DND-41 (cell line): ENCODE data around the gene LY6G6F.

Experiments used
- ATAC-seq: fragments of 200-7000 bp; cut with Tn5 transposase; 3 replicates; pipeline ENCODE4 v1.9.1; 2021; ENCODE audit warnings: low read depth; ENCODE audit not compliant: insufficient read depth
- DNase-seq: peaks from one replicate; pipeline ENCODE4 v3.0.0-alpha.2; 2020
- H2AFZ ChIP-seq: 2 replicates; pipeline ENCODE4 v1.6.0; 2012; ENCODE audit warnings: low read depth, low read length
- H3K27ac ChIP-seq: 2 replicates; pipeline ENCODE4 v1.5.1; 2012; ENCODE audit warnings: low read length, inconsistent platforms
- H3K27me3 ChIP-seq: fragments of 200-600 bp; sonication (generic); 2 replicates; pipeline ENCODE4 v1.6.0; 2012; ENCODE audit warnings: low read length, mild to moderate bottlenecking, inconsistent platforms; ENCODE audit not compliant: insufficient read depth, poor library complexity
- H3K36me3 ChIP-seq: 2 replicates; pipeline ENCODE4 v1.5.1; 2012; ENCODE audit warnings: low read length, inconsistent platforms; ENCODE audit not compliant: insufficient read depth
- H3K4me1 ChIP-seq: 2 replicates; pipeline ENCODE4 v1.5.1; 2012; ENCODE audit warnings: mild to moderate bottlenecking, low read length; ENCODE audit not compliant: insufficient read depth
- H3K4me2 ChIP-seq: 2 replicates; pipeline ENCODE4 v1.6.0; 2012; ENCODE audit warnings: mild to moderate bottlenecking, moderate library complexity, low read length, inconsistent platforms; ENCODE audit not compliant: insufficient read depth
- H3K4me3 ChIP-seq, 2 experiments: fragments of 200-600 bp in 1 of 2; shearing (Covaris generic) in 1 of 2; 2 replicates each; pipeline ENCODE4 v1.5.1; 2012 to 2016; ENCODE audit warnings: inconsistent platforms in 2 of 2, low read length in 2 of 2, mild to moderate bottlenecking in 2 of 2, low read depth in 1 of 2, moderate library complexity in 1 of 2
- H3K79me2 ChIP-seq: 2 replicates; pipeline ENCODE4 v1.6.0; 2012; ENCODE audit warnings: low read length, inconsistent platforms; ENCODE audit not compliant: insufficient read depth
- H3K9ac ChIP-seq: 2 replicates; pipeline ENCODE4 v1.6.0; 2012; ENCODE audit warnings: low read depth, mild to moderate bottlenecking, inconsistent platforms, low read length, moderate library complexity
- H3K9me3 ChIP-seq: 2 replicates; pipeline ENCODE4 v1.5.1; 2012; ENCODE audit warnings: low read length, moderate library complexity, mild to moderate bottlenecking, inconsistent platforms; ENCODE audit not compliant: insufficient read depth, severe bottlenecking
- H4K20me1 ChIP-seq: 2 replicates; pipeline ENCODE4 v1.6.0; 2012; ENCODE audit warnings: low read length; ENCODE audit not compliant: insufficient read depth
- CTCF ChIP-seq: IDR thresholded peaks from 2 replicates; pipeline ENCODE4 v1.5.1; 2012; ENCODE audit warnings: borderline replicate concordance, low read length, moderate library complexity, mild to moderate bottlenecking; ENCODE audit not compliant: poor library complexity, severe bottlenecking; ENCODE audit errors: extremely low read depth
- EZH2 ChIP-seq: IDR thresholded peaks from 3 replicates; pipeline ENCODE4 v1.6.1; 2012; ENCODE audit warnings: borderline replicate concordance, low read depth, mild to moderate bottlenecking, moderate library complexity, low read length, inconsistent platforms; ENCODE audit not compliant: severe bottlenecking

The LY6G6F gene

GRCh38 chr6:31758281-31758680, 51.6 kb downstream of the LY6G6F start:
- Histone ChIP-seq H3K36me3 (peaks cover 65% of the 10 kb centered on the region), H3K27ac (no peak overlapping the region; the same call in 1 of the 2 replicates), H2AFZ (no peak overlapping the region), H4K20me1 (peaks cover under 1% of the 10 kb centered on the region; the same call in 1 of the 2 replicates), H3K4me1 (no peaks in the 10 kb centered on the region), H3K79me2 (no peaks in the 10 kb centered on the region), H3K27me3 (no peaks in the 10 kb centered on the region), H3K4me3 (no peak overlapping the region), H3K9ac (no peak overlapping the region), H3K4me2 (no peak overlapping the region), H3K9me3 (no peaks in the 10 kb centered on the region)
- DNase-seq (no peak), ATAC-seq (no peak)
- TF ChIP-seq EZH2 (no peak), CTCF (no peak)
